Smooth muscle cell of trachea (primary cell): ENCODE results near the gene LRP1-AS. TPM values are rescaled to one million over a fixed set of nuclear protein-coding genes. Genes with fewer than 3 reads are reported as not detected.

ENCODE experiments used
- total RNA-seq: library from RNA; depleted of rRNA; stranded (reverse); fragments of >200 nt; gene quantifications from 2 replicates; pipeline ENCODE4 v1.2.1, GENCODE V29; 2014

The LRP1-AS gene
- not detected in 2 replicates for total RNA-seq

GRCh38 chr12:57146961-57147944 is at the start of gene LRP1-AS:
TSS of gene LRP1-AS (minus strand) at chr12:57147619.

GRCh38 chr12:57127726-57128518 is 19.5 kb downstream of the LRP1-AS start, which contains the start of gene LRP1:
TSS of gene LRP1 (plus strand) at chr12:57128483. CDS start at chr12:57128965, 482 bp downstream.

GRCh38 chr12:57111031-57111734 is 36.2 kb downstream of the LRP1-AS start, which contains the start of gene STAT6:
TSS of gene STAT6 (minus strand) at chr12:57111362. CDS start at chr12:57108278, 3,084 bp downstream.

Other genes with a start within 250 kb of the LRP1-AS start
- 0.15 TPM in 1 of 2 replicates, not detected in the other for gene SDR9C7, start 213.2 kb downstream of the LRP1-AS start, total RNA-seq
- 0.15 and 0.17 TPM in 2 replicates for gene RDH16, start 190.0 kb downstream of the LRP1-AS start, total RNA-seq
- gene ZBTB39, start 141.1 kb downstream of the LRP1-AS start, total RNA-seq = 3.5 and 5.0 TPM in 2 replicates
- 0.33 TPM in 1 of 2 replicates, not detected in the other for gene TAC3, start 131.1 kb downstream of the LRP1-AS start, total RNA-seq
- not detected in 2 replicates for gene MYO1A, start 97.5 kb downstream of the LRP1-AS start, total RNA-seq
- gene NEMP1, start 68.8 kb downstream of the LRP1-AS start, total RNA-seq = 7.9 and 14.5 TPM in 2 replicates
- 45.5 and 72.9 TPM in 2 replicates for gene NAB2, start 58.5 kb downstream of the LRP1-AS start, total RNA-seq
- gene STAT6, start 36.3 kb downstream of the LRP1-AS start, total RNA-seq = 111 and 149 TPM in 2 replicates
- 535 and 1,024 TPM in 2 replicates for gene LRP1, start 19.1 kb downstream of the LRP1-AS start, total RNA-seq
- gene NXPH4, start 69.2 kb upstream of the LRP1-AS start, total RNA-seq = 3.2 and 3.5 TPM in 2 replicates
- 200 and 211 TPM in 2 replicates for gene SHMT2, start 82.1 kb upstream of the LRP1-AS start, total RNA-seq
- gene STAC3, start 103.6 kb upstream of the LRP1-AS start, total RNA-seq = 1.3 TPM in 1 of 2 replicates, not detected in the other